ENCODE results near the gene RAD18.

Gene RAD18

DNA sequence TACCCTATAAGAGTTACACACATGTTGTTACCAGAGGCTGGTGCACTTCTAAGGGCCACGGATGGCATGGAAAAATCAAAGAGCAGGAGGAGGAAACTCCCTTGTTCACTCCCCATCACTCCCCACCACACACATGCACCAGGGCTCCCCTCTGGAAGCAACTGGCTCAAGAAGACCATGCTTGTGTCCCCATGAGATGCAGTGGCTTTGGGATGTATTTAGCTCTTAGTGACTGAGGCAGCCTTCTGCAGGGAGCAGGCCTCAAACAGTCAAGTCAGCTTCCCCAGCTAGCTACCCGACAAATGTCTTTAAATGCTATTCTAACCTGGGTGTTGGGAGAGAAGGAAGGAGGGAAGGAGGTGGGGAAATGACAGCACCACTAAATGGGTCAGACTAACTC lies 32.9 kb upstream of the RAD18 start:
- Histone ChIP-seq H3K27me3 (ENCODE audit: control insufficient read depth, insufficient read depth, low read length) (no peaks in the 10 kb centered on the region), H3K4me1 (no peaks in the 10 kb centered on the region), H3K27ac (no peak overlapping the region), H3K36me3 (ENCODE audit: control insufficient read depth, insufficient read depth, low read length) (no peaks in the 10 kb centered on the region), H3K9ac (no peak overlapping the region), H3K4me2 (ENCODE audit: low read length) (no peak overlapping the region), H3K4me3 (ENCODE audit: low read depth, low read length) (no peak overlapping the region), H3K79me2 (no peaks in the 10 kb centered on the region), H2AFZ (no peak overlapping the region), H3K9me3 (ENCODE audit: control insufficient read depth, low read length) (no peaks in the 10 kb centered on the region)
- TF ChIP-seq, protein P1, sequence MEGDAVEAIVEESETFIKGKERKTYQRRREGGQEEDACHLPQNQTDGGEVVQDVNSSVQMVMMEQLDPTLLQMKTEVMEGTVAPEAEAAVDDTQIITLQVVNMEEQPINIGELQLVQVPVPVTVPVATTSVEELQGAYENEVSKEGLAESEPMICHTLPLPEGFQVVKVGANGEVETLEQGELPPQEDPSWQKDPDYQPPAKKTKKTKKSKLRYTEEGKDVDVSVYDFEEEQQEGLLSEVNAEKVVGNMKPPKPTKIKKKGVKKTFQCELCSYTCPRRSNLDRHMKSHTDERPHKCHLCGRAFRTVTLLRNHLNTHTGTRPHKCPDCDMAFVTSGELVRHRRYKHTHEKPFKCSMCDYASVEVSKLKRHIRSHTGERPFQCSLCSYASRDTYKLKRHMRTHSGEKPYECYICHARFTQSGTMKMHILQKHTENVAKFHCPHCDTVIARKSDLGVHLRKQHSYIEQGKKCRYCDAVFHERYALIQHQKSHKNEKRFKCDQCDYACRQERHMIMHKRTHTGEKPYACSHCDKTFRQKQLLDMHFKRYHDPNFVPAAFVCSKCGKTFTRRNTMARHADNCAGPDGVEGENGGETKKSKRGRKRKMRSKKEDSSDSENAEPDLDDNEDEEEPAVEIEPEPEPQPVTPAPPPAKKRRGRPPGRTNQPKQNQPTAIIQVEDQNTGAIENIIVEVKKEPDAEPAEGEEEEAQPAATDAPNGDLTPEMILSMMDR (IDR thresholded peaks at IDR 0.05), result no peak

DNA sequence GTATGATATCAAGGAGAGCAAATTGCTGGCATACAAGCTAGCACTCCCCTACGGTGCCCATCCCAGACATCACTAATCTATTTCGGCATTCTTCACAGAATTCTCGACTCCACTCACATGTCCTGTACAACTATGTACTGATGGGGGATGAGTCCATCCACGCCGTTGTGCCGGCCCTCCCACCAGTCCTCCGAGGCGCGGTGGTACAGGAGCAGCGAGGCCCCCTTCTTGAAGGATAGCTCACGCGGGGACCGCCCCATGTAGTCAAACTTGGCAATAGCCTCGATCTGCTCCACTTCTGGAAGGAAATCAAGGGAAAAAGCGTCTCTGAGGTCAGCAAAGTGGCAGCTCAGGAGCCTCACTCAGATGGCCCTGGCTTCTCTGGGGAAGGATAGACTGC lies 31.0 kb upstream of the RAD18 start:
- Histone ChIP-seq H3K79me2 (no peaks in the 10 kb centered on the region), H3K4me3 (ENCODE audit: low read depth, low read length) (no peak overlapping the region), H3K4me2 (ENCODE audit: low read length) (no peak overlapping the region), H3K27me3 (ENCODE audit: control insufficient read depth, insufficient read depth, low read length) (no peaks in the 10 kb centered on the region), H3K27ac (no peak overlapping the region), H3K9ac (no peak overlapping the region), H3K9me3 (ENCODE audit: control insufficient read depth, low read length) (no peaks in the 10 kb centered on the region), H2AFZ (no peak overlapping the region), H3K36me3 (ENCODE audit: control insufficient read depth, insufficient read depth, low read length) (no peaks in the 10 kb centered on the region), H3K4me1 (no peaks in the 10 kb centered on the region)
- TF ChIP-seq, protein P1 (IDR thresholded peaks at IDR 0.05), result no peak

DNA sequence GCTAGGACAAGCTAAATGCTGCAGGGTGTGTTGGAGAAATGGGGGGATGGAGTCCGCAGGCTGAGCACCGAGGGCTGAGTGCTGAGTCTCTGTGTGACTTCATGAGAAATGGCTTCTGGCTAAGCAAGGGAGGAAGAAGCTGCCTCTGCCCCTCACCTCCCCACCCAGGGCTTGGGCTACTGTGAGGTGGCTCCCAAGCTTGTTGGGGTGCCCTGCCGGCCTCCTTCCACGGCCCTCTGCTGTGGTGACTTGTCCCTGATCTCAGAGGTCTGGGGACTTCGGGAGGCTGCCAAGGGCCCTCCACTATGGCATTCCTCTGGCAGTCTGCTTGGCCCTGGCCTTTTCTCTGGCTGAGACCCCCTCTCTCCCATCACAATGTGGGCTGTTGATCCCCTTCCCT lies 30.1 kb upstream of the RAD18 start:
- H3K36me3 ChIP-seq (ENCODE audit: control insufficient read depth, insufficient read depth, low read length), result no peaks in the 10 kb centered on the region
- H2AFZ ChIP-seq, result no peak overlapping the region
- no peaks in the 10 kb centered on the region for H3K27me3 ChIP-seq (ENCODE audit: control insufficient read depth, insufficient read depth, low read length)
- no peak overlapping the region for H3K27ac ChIP-seq
- TF ChIP-seq, protein P1 (IDR thresholded peaks at IDR 0.05), result no peak
- H3K9ac ChIP-seq, result no peak overlapping the region
- H3K4me1 ChIP-seq, result no peaks in the 10 kb centered on the region
- H3K79me2 ChIP-seq, result no peaks in the 10 kb centered on the region
- no peak overlapping the region for H3K4me3 ChIP-seq (ENCODE audit: low read depth, low read length)
- H3K9me3 ChIP-seq (ENCODE audit: control insufficient read depth, low read length), result no peaks in the 10 kb centered on the region
- no peak overlapping the region for H3K4me2 ChIP-seq (ENCODE audit: low read length)

DNA sequence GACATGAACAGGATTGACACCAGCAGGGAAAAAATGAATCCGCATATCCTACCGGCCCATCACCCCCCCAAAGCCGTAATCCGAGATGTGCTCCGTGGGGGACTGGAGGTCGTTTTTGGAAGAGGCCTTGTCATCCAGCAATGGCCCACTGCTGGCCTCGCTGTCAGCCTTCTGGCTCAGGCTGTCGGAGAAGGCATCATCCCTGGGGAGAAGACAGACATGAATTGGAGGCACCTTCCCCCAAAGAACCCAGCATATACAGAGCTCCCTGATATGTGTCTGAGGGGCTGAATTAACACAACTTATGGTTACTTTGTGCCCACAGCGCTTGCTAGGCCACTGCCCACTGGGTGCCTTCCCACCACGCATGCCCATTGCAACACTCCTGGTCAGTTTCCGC lies 29.6 kb upstream of the RAD18 start:
- H3K79me2 ChIP-seq, result no peaks in the 10 kb centered on the region
- no peak overlapping the region for H3K27ac ChIP-seq
- no peaks in the 10 kb centered on the region for H3K9me3 ChIP-seq (ENCODE audit: control insufficient read depth, low read length)
- no peaks in the 10 kb centered on the region for H3K4me1 ChIP-seq
- H3K4me2 ChIP-seq (ENCODE audit: low read length), result no peak overlapping the region
- no peak overlapping the region for H2AFZ ChIP-seq
- no peak overlapping the region for H3K4me3 ChIP-seq (ENCODE audit: low read depth, low read length)
- H3K27me3 ChIP-seq (ENCODE audit: control insufficient read depth, insufficient read depth, low read length), result no peaks in the 10 kb centered on the region
- H3K9ac ChIP-seq, result no peak overlapping the region
- H3K36me3 ChIP-seq (ENCODE audit: control insufficient read depth, insufficient read depth, low read length), result no peaks in the 10 kb centered on the region
- TF ChIP-seq, protein P1 (IDR thresholded peaks at IDR 0.05), result no peak

DNA sequence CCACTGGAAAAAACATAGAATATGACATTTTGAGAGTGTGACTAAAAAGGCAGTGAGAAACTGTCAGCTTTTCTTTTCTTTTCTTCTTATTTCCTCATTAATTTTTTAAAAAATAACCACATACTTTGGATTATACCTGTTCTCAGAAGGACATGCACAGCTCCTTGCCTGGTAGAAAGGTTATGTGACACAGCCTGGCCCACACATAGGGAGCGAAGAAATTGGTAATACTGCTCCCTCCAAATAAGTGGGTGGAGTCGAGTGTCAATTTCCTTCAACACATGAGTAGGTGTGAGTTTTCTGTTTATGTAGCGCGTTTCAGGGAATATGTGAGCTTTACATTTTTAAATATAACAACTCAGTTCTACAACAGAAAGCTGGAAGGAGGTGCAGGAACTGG lies 28.9 kb upstream of the RAD18 start:
- TF ChIP-seq, protein P1 (IDR thresholded peaks at IDR 0.05), result no peak
- Histone ChIP-seq H3K4me3 (ENCODE audit: low read depth, low read length) (no peak overlapping the region), H2AFZ (no peak overlapping the region), H3K36me3 (ENCODE audit: control insufficient read depth, insufficient read depth, low read length) (no peaks in the 10 kb centered on the region), H3K9ac (no peak overlapping the region), H3K9me3 (ENCODE audit: control insufficient read depth, low read length) (no peaks in the 10 kb centered on the region), H3K4me2 (ENCODE audit: low read length) (no peak overlapping the region), H3K4me1 (no peaks in the 10 kb centered on the region), H3K79me2 (no peaks in the 10 kb centered on the region), H3K27ac (no peak overlapping the region), H3K27me3 (ENCODE audit: control insufficient read depth, insufficient read depth, low read length) (no peaks in the 10 kb centered on the region)

Measured in parathyroid adenoma (tissue), 2 donors.